GM12872 (cell line): Measurements from ENCODE around the gene SH2D4B.

ENCODE experiments used
- CTCF ChIP-seq: IDR thresholded peaks from 3 replicates; pipeline ENCODE4 v1.5.1; 2011; ENCODE audit warnings: low read depth, mild to moderate bottlenecking, low read length, moderate library complexity; ENCODE audit not compliant: insufficient read depth

Gene SH2D4B

GRCh38 chr10:80516506-80517075 is 21.1 kb upstream of the SH2D4B start:
- no peak for TF ChIP-seq CTCF

GRCh38 chr10:80517416-80518142 is 20.1 kb upstream of the SH2D4B start:
- no peak for TF ChIP-seq CTCF

GRCh38 chr10:80518143-80518806 is 19.4 kb upstream of the SH2D4B start:
- TF ChIP-seq CTCF: no peak

GRCh38 chr10:80518807-80519360 is 18.8 kb upstream of the SH2D4B start:
- no peak for TF ChIP-seq CTCF

- TF ChIP-seq CTCF: no peak
Observed at GRCh38 chr10:80519936-80520650, 17.6 kb upstream of the SH2D4B start.

- TF ChIP-seq CTCF: no peak
Observed at GRCh38 chr10:80520661-80521470, 16.8 kb upstream of the SH2D4B start.
